GM21515 (cell line): Measurements from ENCODE around the gene CHCHD6.

Experiments
- ATAC-seq: cut with Tn5 transposase; IDR thresholded peaks from one replicate; pipeline ENCODE4 v1.9.1; 2021; ENCODE audit not compliant: unreplicated experiment

Gene CHCHD6

DNA sequence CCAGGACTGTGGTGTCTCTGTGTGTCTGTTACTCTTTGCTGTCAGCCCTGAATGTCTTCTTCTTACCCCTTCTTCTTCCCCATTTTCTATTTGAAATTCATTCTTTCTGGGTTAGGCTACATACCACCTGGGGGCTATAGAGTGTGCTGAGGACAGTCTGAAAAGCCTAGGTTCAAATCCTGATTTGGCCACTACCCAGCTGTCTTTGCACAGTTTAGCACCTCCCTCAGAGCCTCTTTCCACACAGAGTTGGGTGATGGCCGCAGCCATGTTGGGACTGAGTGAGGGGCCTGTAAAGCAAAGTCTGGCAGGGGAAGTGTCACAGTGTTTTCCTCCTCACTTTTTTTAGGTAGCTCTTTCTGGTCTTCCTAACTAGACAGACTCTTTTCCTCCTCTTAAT lies 113.7 kb downstream of the CHCHD6 start:
- ATAC-seq: no peak

DNA sequence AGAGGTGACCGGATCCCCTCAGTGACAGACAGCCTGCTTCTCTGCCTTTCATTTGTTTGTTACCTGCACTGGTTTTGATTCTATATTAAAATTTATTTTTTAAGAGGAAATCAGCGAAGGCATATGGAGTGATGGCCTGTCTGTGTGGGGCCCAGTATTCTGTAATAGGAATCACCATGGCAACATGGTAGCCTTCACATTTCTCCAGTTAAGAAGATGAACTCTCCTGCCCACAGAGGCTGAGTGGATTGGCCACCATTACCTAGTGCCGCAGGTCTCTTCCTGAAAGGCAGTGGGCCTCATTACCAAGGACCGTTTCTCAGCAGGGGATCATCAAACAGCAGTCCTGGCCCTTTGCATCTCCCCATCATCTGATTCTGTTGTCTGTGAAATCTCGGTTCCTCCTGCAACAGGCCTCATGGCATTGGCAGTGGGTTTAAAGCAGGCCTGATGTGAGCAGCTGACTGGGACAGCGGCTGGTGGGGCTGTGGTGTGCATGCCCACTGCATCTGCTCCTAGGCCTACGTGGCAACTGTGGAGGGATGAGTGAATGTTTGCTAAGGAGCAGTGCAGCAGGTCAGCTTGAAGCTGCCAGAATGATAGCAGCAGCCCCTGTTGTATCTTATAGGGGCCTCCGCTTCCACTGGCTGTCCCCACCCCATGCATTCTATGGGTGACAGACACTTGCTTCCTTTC lies 114.5 kb downstream of the CHCHD6 start:
- ATAC-seq: no peak

DNA sequence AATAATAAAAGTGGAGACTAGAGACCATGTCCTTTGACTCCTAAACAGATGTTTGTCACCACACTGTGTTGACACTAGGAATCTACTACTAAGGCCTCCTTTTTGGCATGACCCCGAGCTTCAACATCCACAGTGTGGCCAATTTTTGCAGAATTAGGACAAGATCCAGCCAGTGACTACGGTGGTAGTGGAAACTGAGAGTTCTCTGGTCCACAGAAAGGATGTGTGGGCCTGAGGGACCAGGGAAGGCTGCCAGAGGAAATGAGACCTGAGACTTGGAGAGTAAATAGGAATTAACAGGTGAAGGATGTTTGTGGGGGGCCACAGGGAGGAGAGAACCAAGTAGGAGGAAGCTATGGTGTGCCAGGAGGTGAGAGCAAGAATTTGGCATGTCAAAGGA lies 122.7 kb downstream of the CHCHD6 start:
- ATAC-seq: no peak

DNA sequence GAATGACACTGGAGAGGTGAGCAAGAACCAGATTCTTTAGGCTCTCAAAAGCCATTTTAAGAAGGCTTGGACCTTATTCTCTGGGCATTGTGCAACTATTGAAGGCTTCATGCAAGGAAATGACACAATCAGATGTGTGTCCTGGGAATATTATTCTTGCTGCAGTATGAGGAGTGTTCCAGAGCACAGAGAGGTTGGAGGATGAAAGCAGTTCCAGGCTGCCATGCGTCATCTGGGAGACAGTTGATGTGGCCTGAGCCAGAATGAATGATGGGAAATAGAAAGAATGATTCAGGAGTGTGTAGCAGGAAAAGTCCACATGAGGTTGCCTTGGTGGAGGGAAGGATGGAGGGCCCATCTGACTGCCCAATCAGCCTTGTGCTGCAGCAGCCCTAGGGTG lies 123.1 kb downstream of the CHCHD6 start:
- ATAC-seq: no peak

DNA sequence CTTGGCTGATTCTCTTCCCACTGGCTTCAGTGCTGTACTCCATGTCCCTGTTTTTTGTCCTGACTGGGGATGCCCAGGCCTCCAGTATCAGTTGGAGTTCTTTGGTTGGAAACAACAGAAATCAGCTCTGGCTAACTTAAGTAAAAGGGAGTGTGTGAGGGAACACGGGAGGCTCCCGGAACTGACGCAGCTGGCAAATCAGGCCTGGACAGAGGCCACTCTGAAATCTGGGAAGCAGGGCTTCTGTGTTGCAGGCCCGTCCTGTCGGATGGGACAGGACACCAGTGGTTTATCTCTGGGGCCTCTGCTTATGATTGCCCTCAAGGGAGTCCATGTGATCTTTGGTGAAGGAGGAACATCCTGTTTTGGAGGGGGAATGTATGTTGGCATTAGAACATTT lies 124.3 kb downstream of the CHCHD6 start:
- ATAC-seq: no peak

DNA sequence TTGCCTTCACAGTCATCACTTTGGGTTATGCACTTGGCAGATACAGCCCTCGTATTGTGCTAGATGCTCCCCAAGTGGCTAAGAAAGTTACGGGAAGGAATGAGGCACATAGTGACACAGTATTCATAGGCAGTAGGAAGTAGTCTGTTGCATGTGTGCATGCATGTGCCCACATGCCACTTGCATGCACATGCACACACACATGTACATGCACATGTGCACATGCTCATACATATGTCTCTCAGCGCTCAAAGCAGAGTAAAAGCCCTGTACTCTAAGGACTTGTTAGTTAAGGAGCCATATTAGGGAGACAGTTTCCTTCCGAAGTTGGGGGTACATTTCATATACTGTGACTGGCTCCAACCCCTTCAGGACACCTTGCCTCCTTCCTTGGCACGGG lies 128.9 kb downstream of the CHCHD6 start:
- no peak for ATAC-seq

DNA sequence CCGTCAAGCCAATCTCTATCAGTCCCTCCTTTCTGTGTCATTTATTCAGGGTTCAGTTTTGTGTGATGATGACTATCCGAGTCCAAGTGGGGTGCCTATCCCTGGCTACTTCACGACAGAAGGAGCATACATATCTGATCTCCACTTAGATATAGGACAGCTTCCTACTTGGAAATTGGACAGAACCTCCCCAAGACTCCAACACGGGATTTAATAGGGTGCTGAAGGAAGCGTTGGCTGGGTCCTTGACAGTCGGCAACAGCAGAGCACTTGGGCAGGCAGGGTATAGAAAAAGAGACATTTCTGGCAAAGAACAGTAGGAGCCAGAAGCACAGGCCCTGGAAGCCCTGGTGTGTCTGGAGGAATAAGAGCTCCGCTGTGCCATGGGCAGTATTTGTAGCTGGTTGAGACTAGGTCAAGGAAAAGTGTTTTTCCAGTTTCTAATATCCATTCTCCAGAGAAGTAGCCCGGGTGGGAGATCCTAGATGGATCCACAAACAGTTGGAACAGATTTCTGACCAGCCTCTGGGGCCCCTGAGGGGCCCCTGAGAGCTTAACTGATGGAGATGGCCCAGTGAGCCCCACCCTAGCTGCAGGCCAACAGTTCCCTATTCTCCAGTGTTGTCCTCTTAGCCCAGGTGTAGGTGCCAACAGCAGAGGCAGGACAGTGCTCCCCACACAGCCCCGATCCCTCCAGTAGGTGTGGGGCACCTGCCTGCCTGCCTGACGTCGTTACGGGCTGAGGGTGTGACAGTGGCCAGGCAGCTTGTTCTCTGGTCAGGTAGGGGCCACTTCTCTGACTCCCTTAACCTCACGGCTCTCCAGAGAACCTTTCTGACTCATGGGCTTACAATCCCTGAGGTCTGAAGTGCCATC lies 130.8 kb downstream of the CHCHD6 start:
- no peak for ATAC-seq

DNA sequence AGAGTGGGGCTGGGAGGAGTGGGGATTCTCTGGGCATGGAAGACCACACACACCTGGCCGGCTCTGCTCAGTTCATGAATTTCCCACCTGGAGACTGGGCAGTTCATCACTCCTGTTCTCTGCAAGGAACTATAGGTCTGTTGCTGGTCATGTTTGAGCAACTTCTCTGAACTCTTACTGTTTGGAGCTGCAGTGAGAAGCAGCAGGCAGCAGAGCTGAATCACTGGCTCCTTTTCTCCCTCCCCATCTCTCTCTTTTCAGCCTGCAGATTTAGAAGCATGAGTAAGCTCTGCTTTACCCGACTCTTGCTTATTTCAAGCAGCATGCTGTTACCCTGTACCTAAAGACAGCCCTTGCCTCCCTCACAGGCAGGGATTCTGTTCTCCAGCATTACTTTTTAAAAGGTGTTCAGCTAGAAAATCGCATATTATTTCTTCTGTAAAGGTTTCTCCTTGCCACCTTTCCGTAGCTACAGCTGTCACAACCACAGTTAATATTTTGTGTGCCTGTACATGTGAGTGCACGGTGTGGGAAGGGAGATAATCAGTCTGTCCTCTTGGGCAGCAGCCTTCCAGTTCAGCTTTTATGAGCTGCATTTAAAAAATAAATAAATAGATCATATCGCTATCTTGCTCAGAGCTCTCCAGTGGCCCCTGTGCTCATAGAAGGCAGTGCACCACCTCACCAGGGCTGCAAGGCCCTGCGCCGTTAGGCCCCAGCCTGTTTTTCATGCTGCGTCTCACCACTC lies 131.6 kb downstream of the CHCHD6 start:
- ATAC-seq: no peak

DNA sequence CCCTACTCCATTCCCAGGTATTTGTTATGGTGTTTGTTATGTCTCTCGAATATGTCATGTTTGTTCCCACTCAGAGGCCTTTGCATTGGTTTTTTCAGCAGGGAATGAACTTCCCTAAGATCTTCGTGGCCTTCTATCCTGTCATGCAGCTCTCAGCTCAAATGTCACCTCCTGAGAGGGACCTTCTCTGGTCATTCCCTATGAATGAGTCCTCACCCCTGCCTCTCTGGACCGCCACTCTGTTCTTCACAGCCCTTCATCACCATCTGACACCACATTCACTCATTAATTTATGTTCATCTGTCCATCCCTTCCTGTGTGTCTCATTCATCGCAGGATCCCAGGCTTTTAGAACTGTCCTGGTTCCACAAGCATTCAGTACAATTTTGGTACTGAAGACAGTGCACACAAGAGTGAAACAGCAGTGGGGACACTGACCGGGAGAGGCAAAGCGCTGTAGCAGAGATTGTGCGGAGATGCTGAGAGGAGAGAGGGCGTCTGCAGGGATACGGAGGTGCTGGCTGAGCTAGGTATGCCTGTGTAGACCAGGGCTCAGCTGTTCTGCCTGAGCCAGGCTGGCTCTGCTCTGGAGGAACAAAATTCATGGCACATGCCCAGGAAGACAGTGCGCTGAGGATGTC lies 132.3 kb downstream of the CHCHD6 start:
- ATAC-seq: no peak

DNA sequence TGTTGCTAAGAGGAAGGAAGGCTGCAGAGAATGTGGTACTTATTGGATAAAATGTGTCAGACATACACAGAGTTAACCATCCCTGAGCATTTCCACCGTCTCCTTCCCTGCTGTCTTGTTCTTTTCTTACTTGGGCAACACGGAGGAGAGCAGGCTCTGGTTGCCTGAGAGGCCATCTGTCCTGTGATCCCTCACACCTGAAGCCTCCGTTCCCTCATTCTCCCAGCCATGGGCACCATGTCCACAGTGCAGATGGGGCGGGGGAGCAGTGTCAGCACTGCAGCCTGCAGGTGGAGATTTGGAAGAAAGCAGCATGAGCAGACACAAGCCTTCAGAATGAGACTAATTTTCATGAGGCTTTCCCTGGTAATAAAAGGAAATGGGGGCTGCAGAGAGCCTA lies 133.7 kb downstream of the CHCHD6 start:
- no peak for ATAC-seq

DNA sequence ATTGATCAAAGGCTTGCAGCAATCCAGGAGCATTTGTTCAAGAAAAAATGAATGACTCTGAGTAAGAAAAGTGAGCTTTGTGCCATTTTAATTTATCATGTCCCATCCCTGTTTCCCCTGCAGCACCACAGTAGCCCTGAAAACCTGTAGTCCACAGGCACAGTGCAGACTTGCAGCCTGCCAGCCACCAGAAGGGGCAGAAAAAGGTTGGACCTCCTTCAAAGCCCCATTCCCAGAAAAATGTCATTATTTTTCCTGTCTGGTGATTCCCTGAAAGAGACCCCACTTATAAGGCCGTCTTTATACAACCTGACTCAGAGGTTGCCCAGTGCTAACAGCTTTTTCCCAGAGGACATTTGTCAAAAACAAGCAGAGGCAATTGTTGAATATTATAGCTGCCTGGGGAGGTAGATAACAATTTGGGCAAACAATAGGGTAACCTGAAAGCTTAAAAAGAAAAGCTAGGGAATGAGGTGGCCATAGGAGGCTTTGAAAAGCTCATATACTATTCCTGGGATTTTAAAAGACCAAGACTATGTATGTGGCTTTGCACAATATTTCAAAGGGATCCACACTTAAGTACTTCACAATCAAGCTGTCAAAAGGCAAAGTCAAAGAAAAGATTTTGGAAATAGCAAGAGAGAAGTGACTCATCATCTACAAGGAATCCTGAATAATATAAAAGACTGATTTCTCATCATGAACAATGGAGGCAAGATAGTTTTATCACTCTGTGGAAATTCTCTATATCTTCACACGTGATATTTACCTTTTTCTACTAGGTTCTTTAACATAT lies 142.1 kb downstream of the CHCHD6 start:
- ATAC-seq: no peak

DNA sequence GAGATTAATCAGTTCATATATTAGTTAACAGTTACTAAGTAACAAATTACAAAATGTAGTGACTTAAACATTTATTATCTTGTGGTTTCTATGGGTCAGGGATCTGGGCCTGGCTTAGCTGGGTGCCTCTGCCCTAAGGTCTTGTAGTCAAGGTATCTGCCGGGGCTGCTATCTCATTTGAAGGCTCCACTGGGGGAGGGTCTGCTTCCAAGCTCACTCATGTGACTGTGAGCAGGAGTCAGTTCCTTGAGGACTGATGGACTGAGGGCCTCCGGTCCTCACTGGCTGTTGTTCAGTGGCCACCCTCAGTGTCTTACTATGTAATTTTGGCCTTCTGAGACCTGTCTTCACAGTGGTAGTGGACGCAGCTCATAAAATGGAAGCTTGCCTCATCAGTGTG lies 143.0 kb downstream of the CHCHD6 start:
- no peak for ATAC-seq

DNA sequence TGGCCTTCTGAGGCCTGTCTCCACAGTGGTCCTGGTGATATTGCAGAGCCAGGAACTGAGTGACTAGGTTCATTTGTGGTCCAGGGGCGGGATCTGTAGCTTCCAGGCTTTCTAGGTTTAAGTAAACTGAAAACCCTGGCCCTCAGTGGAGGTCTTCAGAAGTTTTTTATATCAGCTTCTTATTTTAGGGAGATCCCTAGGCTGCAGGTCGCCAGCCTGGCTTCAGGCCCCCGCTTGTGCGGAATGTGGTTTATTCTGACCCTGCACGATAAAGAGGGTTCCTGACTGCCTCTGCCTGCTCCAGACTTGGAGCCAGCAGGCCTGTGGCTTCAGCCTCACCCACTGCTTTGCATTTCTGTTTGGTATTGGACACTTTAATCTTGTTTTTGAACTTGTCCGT lies 145.0 kb downstream of the CHCHD6 start:
- ATAC-seq: no peak

DNA sequence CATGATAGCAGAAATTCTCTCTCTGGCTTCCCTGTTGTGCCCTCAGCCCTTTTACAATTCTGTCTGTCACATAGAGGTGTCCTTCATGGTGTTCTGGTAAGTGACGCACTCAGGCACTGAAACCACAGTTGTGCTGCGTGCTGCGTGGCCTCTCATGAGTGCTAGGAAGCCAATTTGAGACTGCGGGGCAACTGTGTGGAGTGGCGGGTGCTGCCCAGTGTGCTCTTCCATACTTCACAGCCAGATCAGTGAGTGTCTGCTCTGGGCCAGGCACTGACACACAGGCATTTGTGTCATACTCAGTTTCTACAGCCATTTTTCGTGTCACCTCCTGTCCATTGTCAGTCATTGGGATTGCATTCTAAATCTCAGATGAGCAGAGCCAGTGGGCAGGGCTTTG lies 145.7 kb downstream of the CHCHD6 start:
- ATAC-seq: no peak

DNA sequence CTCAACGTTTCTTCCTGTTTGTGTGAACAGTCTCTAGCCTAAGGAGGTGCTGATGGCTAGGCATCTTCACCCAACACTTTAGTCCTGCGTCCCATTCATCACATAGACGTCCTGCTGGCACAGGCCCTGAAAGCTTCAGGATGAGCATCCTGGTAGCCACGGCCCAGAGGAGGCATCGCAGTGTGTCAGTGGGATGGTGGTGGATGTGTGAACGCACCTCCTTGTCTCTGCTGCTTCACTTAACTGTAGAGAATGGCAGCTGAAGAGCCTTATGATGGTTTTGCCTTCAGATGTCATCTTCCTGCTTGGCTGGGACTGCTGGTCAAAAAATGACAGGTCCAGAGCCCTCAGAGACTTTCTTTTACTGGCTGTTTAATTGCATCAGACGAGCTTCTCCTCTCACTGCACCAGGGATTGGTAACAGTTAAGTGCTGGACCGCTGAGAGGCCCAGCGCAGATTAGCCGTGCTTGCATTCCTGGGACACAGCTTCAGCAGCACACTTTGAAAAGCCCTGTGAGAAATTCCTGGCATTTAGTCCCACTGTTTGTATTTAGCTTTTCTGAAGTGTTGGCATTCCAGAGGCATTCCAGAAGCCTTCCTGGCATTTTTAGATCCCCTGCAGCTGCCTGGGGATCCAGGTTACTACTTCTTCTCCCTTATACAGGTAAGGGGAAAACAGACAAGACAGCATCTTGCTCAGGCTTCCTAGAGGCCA lies 146.5 kb downstream of the CHCHD6 start:
- no peak for ATAC-seq

DNA sequence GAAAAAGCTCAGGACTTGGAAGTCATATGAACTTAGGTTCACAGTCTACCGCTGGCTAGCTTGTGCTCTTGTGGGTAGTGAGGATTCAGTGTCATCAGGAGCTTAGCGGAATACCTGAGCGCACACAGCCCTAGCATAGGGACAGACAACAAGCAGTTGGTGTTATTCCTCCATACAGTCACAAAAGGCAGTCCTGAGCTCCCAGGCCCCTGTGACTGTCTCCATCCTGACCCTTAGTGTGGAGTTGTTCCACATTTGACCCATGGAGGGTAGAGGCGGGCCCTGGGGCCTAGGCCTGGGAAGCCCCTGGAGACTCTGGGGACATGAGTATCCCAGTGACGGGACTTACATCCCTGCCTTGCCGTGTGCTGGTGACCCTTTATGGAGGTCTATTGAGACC lies 147.3 kb downstream of the CHCHD6 start:
- ATAC-seq: no peak

DNA sequence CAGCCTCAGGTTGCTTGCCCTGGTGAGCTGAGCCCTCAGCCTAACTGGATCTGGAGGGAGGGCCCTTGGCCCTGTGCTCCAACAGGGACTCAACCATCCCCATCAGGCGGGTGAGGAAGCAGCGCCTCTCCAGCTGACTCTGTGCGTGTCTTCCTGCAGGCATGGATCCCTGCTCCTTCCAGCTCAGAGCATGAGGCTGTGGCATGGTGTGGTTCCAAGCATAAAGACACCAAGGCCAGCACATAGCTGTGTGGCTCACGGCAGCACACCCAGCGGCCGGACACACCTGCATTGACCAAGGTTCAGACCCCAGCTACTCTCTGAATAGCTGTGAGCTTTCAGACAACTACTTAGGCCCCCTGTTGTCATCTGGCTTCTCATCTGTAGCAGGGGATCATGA lies 147.9 kb downstream of the CHCHD6 start:
- no peak for ATAC-seq

DNA sequence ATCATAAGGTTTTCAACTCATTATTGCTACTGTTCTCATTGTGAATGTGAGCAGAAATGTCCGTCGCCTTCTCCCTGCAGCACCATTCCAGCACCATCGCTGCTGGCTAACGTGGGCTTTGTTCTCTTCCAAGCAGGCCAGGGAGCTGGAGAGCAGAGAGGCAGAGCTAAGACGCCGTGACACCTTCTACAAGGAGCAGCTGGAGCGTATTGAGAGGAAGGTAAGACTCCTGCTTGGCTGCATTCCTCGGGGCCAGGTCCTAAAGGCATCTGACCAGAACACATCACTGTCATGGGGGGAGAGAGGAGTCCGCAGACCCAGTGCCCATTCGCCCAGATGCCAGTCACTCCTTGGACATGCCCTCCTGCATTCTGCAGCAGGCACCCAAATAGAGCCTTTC lies 148.5 kb downstream of the CHCHD6 start:
- ATAC-seq: no peak

DNA sequence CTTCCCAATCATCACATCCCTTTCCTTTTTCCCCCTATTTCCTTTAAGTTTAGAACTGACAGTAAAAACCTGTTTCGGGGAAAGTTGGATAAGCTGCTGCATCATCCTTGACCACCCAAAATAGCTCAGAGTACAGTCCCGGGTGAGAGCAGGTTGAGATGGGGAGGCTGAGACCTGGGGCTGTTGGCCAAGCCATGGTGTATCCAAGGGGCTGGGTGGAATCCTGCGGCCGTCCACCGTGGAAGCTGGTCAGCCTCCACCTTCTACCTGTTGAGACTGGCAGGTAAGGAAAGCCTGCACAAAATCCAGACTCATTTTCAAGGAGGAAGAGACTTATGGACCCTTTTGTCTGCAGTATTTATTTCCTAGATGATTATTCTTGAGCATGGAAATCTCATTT lies 150.6 kb downstream of the CHCHD6 start:
- ATAC-seq: no peak

DNA sequence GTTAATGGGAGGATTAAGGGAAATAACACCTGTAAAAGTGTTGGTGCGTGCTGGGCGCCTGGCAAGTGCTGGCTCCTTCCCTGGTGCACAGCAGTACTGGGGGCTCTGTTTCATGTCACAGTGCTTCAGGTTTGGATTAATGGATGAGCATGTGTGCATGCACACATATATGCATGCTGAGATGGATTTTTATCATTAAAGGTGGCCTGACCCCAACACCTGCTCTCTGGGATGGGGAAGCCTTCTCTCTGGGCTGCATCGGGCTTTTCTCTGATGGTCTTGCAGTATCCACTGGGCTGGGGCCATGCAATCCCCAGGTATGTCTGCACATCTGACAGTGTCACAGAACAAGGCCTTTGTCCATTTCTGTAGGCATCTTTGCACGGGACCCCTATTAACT lies 151.3 kb downstream of the CHCHD6 start:
- no peak for ATAC-seq
